Forelimb muscle (tissue), 1 donor: ENCODE results near the gene OR2L5. TPM values are rescaled to one million over a fixed set of nuclear protein-coding genes. Genes with fewer than 3 reads are reported as not detected.

Experiments
- DNase-seq: peaks from one replicate; pipeline ENCODE4 v3.0.0-alpha.2; 2013; ENCODE audit warnings: low read depth
- polyA plus RNA-seq: library from polyadenylated mRNA; unstranded; fragments of 120-200 nt; gene quantifications from one replicate; pipeline ENCODE4 v1.2.1, GENCODE V29; 2013; ENCODE audit not compliant: insufficient read length

OR2L5 gene, protein sequence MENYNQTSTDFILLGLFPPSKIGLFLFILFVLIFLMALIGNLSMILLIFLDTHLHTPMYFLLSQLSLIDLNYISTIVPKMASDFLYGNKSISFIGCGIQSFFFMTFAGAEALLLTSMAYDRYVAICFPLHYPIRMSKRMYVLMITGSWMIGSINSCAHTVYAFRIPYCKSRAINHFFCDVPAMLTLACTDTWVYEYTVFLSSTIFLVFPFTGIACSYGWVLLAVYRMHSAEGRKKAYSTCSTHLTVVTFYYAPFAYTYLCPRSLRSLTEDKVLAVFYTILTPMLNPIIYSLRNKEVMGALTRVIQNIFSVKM
- not detected for polyA plus RNA-seq

DNA sequence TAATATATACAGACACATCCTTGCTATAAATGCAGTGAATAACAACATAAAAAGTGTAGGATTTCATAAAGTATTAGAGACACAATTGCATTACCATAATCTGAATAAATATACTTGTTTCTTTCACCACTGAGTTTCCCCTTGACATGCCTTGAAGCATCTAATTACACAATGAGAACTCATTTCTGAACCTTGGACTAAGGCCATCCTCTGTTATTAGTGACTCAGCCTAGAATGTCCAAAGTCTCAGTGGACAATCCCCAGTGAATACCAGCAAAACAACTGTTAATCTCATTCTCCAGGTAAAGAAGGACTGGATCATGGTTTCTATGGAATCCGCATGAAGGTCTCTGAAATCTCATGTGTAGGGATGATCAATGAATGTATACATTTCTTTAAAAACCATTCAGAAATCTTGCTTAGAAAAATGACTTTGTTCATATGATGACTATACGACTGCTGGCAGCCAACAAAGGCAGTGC lies at the start of gene OR2L5:
TSS of gene OR2L5 (plus strand) at position 432 of the 482 bp plus-strand sequence. CDS start 8,288 bp downstream, outside the sequence.
- no peak for DNase-seq

DNA sequence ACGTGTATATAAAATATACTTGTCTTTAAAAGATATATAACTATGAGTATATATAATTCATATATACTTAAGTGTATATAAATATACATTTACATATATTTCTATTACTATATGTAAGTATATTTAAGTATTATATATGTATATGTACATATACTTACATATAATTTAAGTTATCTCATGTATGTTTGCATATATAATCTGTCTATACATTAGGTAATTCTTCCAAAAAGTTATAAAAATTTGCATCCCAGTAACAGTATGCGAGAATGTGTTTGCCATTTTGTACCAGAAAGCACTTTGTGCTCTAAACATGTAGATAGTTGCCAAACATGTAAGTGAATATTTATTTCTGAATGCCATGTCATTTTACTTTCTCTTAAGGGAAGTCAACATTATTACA lies 48.5 kb upstream of the OR2L5 start, which contains the start of gene OR2AK2:
TSS of gene OR2AK2 (plus strand) at position 301 of the 400 bp plus-strand sequence. CDS start 144 bp downstream, outside the sequence.
- no peak for DNase-seq

DNA sequence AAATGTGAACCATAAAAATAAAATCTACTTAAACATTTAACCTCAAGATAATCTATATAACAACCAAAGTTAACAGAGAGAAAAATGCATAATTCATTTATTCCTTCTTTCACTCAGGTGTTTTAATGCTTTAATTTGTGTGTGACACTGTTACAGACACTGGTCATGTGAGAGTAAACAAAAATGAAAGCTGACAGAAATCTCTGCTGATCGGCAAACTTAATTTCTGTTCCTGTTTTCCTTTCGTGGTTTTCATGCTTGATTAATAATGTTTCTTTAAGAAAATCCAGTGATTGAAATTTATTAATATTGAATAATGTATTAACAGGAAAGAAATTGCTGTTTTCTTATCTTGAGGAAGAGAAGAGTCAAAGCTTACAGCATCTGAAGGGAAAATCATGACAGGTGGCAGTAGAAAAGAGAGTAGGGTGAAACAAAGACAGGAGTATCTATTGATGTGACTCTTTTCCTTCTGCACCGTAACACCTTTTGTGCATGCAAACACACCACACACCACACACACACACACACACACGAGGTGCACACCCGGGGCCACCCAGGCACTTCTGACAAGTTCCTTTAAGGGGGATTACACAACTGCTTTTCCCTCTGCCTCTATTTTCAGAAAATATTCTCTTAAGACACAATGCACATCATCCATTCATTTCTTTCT lies 46.8 kb upstream of the OR2L5 start:
- no peak for DNase-seq

DNA sequence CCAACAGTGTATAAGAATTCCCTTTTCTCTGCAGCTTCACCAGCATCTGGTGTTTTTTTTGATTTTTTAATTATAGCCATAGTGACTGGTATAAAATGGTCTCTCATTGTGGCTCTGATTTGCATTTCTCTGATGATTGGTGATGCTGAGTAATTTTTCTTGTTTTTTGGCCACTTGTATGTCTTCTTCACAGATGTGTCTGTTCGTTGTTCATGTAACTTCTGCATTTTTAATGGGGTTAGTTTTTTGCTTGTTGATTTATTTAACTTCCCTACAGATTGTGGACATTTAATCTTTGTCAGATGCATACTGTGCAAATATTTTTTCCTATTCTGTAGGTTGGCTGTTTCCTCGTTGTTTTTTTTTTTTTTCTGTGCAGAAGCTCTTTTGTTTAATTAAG lies 20.5 kb upstream of the OR2L5 start:
- no peak for DNase-seq

DNA sequence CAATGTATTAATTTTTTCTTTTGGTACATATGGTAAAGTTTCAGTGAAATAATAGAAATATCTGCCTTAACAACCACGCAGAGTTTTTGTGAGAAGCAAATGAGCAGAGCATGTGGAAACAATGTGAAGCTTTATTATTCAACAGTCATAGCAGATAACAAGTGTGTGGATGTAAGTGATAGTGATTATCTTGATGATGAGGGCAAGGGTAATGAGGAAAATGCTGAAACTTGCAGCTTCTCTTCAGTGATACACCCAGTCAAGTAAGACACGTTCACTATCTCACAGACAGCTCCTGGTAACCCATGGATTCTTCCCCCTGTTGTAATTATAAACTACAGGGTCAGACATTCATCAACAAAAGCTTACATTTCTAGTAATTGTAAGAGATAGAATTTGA lies 14.6 kb upstream of the OR2L5 start:
- no peak for DNase-seq

DNA sequence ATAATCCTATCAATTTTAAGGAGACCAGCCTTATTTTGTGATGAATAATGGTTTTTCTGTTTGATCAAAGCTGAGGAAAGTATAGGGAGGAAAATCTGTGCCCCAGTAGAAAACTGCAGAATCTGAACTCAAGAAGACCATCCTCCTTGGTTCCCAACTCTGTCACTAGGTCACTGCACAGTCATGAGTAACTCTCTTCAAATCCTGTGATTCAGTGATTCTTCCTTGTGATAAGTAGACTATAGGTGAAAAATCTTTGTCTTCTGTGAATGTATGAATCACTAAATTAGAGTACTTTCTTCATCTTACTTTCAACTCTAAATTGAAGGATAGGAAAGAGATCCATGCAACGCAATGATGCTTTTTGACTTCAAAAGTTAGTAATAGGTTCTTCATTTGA lies 13.3 kb upstream of the OR2L5 start:
- no peak for DNase-seq

DNA sequence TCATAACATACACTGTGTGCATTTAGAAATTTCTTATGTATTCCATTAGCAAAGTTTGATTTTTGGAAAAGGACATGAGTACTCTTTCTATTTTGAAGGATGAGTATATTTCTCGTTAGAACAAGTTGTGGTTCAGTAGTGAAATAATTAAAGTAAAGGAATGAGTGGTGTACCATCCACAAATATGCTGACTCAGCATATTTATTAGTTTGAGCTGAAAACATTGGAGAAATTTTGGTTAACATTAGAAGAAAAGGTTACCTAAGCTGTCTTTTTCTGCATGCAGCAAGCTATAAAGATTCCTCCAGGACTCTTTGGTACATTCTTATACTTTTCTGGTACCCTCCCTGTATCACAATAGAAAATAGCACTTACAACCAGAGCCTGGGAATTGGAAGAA lies 5.7 kb upstream of the OR2L5 start:
- DNase-seq: no peak

DNA sequence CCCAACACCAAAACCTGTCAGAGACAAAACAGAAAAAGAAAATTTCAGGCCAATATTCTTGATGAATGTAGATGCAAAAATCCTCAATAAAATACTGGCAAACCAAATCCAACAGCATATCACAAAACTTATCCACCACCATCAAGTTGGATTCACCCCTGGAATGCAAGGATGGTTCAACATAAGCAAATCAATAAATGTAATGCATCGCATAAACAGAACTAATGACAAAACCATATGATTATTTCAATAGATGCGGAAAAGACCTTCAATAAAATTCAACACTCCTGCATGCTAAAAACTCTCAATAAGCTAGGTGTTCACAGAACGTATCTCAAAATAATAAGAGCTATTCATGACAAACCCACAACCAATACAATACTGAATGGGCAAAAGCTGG lies 3.8 kb upstream of the OR2L5 start:
- no peak for DNase-seq

DNA sequence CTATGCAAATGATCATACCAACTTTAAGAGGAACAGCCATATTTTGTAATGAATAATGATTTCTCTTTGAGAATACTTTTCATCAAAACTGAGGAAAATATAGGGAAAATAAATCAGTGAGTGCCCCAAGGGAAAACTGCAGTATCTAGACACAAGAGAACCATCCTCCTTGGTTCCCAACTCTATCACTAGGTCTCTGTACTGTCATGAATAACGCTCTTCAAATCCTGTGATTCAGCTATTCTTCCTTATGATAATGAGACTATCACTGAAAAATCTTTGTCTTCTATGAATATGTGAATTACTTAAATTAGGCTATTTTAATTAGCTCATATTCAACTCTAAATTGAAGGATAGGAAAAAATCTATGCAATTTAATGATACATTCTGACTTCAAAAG lies 2.3 kb downstream of the OR2L5 start:
- no peak for DNase-seq

DNA sequence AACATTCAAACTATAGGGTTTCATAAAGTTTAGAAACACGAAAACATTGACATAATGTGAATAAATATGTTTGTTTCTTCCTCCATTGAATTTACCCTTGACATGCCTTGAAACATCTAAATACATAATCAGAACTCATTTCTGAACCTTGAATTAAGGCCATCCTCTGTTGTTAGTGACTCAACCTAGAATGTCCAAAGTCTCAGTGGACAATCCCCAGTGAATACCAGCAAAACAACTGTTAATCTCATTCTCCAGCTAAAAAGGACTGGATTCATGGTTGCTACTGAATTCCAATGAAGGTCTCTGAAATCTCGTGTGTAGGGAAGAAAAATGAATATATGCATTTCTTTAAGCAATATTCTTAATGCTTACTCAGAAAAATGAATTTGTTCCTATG lies 16.3 kb downstream of the OR2L5 start, which contains the start of gene OR2L2:
TSS of gene OR2L2 (plus strand) at position 301 of the 400 bp plus-strand sequence. CDS start 8,198 bp downstream, outside the sequence.
- no peak for DNase-seq

DNA sequence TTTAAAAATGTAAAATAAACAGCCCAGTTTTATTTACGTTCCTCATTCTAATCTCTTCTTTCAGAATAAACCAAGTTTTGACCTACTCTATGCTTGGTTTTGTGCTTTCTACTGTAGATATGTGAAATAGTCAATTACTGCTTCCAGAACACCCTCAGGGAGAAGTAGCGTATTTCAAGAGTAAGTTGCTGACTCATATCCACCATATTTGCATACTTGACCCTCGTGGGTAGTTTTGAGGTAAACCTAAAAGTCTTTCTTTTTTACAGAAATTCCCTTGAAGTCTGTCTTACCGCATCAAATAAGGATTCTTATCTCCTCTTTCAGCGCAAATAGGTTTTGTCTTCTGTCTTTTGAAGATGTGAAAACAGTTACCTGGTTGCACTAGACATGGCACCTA lies 31.7 kb downstream of the OR2L5 start:
- DNase-seq: no peak

DNA sequence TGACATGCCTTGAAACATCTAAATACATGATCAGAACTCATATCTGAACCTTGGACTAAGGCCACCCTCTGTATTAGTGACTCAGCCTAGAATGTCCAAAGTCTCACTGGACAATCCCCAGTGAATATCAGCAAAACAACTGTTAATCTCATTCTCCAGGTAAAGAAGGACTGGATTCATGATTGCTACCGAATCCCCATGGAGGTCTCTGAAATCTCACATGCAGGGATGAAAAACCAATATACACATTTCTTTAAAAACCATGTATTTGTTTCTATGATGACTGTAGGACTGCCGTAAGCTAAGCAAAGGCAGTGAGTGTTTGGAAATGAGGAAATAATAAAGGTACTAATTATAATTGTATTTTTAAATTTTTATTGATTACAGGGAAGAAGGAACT lies 33.1 kb downstream of the OR2L5 start, which contains the start of gene OR2L3:
TSS of gene OR2L3 (plus strand) at position 301 of the 400 bp plus-strand sequence. CDS start 13,846 bp downstream, outside the sequence.
- DNase-seq: no peak

DNA sequence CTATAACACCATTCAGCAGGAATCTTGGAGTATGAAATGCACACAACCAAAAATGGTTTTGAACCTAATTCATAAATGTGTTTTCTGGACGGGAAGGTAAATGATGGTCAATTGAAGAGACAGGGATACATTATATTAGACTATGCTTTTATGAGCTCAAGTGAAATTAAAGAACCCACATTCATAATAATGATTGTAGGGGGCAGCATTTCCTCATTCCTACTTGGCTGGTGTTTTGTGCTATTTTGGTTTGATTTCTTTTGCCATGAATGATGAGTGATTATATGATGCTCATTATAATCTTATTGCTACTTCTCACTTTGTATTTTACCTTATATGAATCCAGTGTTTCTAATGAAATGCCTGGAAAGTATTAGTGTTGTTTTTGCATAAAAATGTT lies 33.5 kb downstream of the OR2L5 start:
- no peak for DNase-seq

DNA sequence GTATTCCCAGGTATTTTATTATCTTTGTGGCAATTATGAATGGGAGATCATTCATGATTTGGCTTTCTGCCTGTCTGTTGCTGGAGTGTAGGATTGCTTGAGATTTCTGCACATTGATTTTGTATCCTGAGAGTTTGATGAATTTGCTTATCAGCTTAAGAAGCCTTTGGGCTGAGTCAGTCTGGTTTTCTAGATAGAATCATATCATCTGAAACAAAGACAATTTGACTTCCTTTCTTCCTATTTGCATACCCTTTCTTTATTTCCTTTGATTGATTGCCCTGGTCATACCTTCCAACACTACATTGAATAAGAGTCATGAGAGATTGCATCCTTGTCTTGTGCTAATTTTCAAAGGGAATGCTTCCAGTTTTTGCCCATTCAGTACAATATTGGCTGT lies 41.2 kb downstream of the OR2L5 start:
- DNase-seq: no peak

DNA sequence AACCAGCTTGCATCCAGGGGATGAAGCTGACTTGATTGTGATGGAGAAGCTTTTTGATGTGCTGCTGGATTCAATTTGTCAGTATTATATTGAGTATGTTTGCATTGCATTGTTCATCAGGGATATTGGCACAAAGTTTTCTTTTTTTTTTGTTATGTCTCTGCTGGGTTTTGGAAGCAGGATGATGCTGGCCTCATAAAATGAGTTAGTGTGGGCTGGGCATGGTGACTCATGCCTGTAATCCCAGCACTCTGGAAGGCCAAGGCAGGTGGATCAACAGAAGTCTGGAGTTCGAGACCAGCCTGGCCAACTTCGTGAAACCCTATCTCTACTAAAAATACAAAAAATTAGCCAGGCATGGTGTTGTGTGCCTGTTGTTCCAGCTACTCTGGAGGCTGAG lies 41.8 kb downstream of the OR2L5 start:
- DNase-seq: no peak

DNA sequence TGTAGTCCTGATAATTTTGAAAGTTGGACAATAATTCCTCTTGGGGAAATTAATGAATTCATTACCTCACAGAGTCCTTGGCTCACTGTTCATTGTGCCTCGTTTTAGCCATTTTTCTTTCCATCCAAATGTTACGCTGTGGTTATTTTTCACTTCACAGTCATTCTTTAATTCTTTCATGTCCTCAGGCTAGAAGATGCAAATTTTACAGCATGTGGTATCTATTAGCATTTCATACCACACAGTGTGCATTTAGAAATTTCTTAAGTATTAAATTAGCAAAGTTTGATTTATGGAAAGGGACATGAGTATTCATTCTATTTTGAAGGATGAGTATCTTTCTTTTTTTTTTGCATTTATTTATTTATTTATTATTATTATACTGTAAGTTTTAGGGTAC lies 51.6 kb downstream of the OR2L5 start:
- DNase-seq: no peak

DNA sequence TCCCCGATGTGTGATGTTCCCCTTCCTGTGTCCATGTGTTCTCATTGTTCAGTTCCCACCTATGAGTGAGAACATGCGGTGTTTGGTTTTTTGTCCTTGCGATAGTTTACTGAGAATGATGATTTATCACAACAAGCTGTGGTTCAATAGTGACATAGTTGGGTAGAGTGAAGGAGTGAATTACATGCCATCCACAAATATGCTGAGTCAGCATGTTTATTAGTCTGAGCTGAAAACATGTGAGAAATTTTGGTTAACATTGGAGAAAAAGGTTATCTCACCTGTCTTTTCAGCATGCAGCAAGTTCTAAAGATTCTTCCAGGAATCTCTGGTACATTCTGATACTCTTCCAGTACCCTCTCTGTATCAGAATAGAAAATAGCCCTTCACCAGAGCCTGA lies 52.1 kb downstream of the OR2L5 start:
- no peak for DNase-seq

Other genes starting within 250 kb of the OR2L5 start
- not detected for gene OR14A16, start 189.5 kb upstream of the OR2L5 start, polyA plus RNA-seq
- not detected for gene OR11L1, start 171.8 kb upstream of the OR2L5 start, polyA plus RNA-seq
- 3.1 TPM for gene TRIM58, start 156.5 kb upstream of the OR2L5 start, polyA plus RNA-seq
- gene OR2W3, start 118.1 kb upstream of the OR2L5 start, polyA plus RNA-seq: 0.49 TPM
- not detected for gene OR2T8, start 93.4 kb upstream of the OR2L5 start, polyA plus RNA-seq
- not detected for gene OR2AJ1, start 88.8 kb upstream of the OR2L5 start, polyA plus RNA-seq
- gene OR2L8, start 64.8 kb upstream of the OR2L5 start, polyA plus RNA-seq: not detected
- gene OR2AK2, start 48.4 kb upstream of the OR2L5 start, polyA plus RNA-seq: not detected
- 0.06 TPM for gene OR2L2, start 16.4 kb downstream of the OR2L5 start, polyA plus RNA-seq
- gene OR2L3, start 33.2 kb downstream of the OR2L5 start, polyA plus RNA-seq: not detected
- gene OR2L13, start 81.5 kb downstream of the OR2L5 start, polyA plus RNA-seq: not detected
- not detected for gene OR2M5, start 131.5 kb downstream of the OR2L5 start, polyA plus RNA-seq
- gene OR2M2, start 161.2 kb downstream of the OR2L5 start, polyA plus RNA-seq: not detected
- gene OR2M3, start 183.6 kb downstream of the OR2L5 start, polyA plus RNA-seq: 0.01 TPM
- 0.05 TPM for gene OR2M4, start 217.8 kb downstream of the OR2L5 start, polyA plus RNA-seq